SK-N-SH (cell line): ENCODE results near the gene CRYBG3.

Source experiments
- CTCF ChIP-seq: fragments of 200-600 bp; sonication (generic); IDR thresholded peaks from 2 replicates; pipeline ENCODE4 v1.6.1; 2017; ENCODE audit warnings: antibody characterized with exemption, mild to moderate bottlenecking, moderate library complexity
- FOSL2 ChIP-seq: IDR thresholded peaks from 2 replicates; pipeline ENCODE4 v1.4.0; 2012; ENCODE audit warnings: low read depth, mild to moderate bottlenecking, moderate library complexity, borderline replicate concordance
- FOXJ3 ChIP-seq: sonication (generic); formaldehyde crosslinking; IDR thresholded peaks from 2 replicates; pipeline ENCODE4 v1.5.1; 2020; ENCODE audit warnings: mild to moderate bottlenecking, missing genetic modification reagents
- FOXM1 ChIP-seq: IDR thresholded peaks from 2 replicates; pipeline ENCODE4 v1.4.0; 2012; ENCODE audit warnings: low read depth, mild to moderate bottlenecking
- GATA2 ChIP-seq: sonication (generic); formaldehyde crosslinking; IDR thresholded peaks from 2 replicates; pipeline ENCODE4 v1.5.0; 2020; ENCODE audit warnings: mild to moderate bottlenecking, missing genetic modification reagents
- MEF2A ChIP-seq: IDR thresholded peaks from 2 replicates; pipeline ENCODE4 v1.4.0; 2012; ENCODE audit warnings: low read depth, borderline replicate concordance
- NRF1 ChIP-seq: IDR thresholded peaks from 2 replicates; pipeline ENCODE4 v1.6.1; 2012; ENCODE audit warnings: low read depth, mild to moderate bottlenecking, low read length
- POLR2AphosphoS5 ChIP-seq: IDR thresholded peaks from 2 replicates; pipeline ENCODE4 v1.6.1; 2012; ENCODE audit warnings: low read depth, low read length
- USF2 ChIP-seq: fragments of 150-350 bp; IDR thresholded peaks from 2 replicates; pipeline ENCODE4 v1.6.1; 2017; ENCODE audit warnings: antibody characterized with exemption, low read length, low read depth, borderline replicate concordance
- ZBTB33 ChIP-seq: IDR thresholded peaks from 2 replicates; pipeline ENCODE4 v1.4.0; 2012; ENCODE audit warnings: low read depth, borderline replicate concordance

- TF ChIP-seq ZBTB33 = no peak
- no peak for TF ChIP-seq POLR2AphosphoS5
- no peak for TF ChIP-seq FOSL2
- no peak for TF ChIP-seq NRF1
- TF ChIP-seq CTCF = no peak
- TF ChIP-seq FOXM1 = no peak
- TF ChIP-seq FOXJ3 (CRISPR knock-in tag) = no peak
- no peak for TF ChIP-seq USF2
- TF ChIP-seq GATA2 (CRISPR knock-in tag) = no peak
- TF ChIP-seq MEF2A = no peak
These were observed 170.8 kb downstream of the CRYBG3 start for GRCh38 chr3:97992547-97993173.
